Astrocyte (in vitro differentiated cells and primary cell): ENCODE data around the gene ANKRD11. TPM values are rescaled to one million over a fixed set of nuclear protein-coding genes. Genes with fewer than 3 reads are reported as not detected.

Experiments
- DNase-seq: peaks from one replicate; pipeline ENCODE4 v3.0.0-alpha.2; 2010; ENCODE audit warnings: low read depth
- FAIRE-seq: peaks from 2 replicates; lab custom pipeline; 2011; peaks lifted over from hg19 to GRCh38; lab: Jason Lieb, UNC
- H2AFZ ChIP-seq: 2 replicates; pipeline ENCODE4 v1.6.0; 2012; ENCODE audit warnings: low read depth, low read length, inconsistent platforms
- H3K27ac ChIP-seq: 2 replicates; pipeline ENCODE4 v1.5.1; 2011; ENCODE audit warnings: low read depth, low read length, inconsistent platforms
- H3K27me3 ChIP-seq: 2 replicates; pipeline ENCODE4 v1.6.0; 2011; ENCODE audit warnings: low read length, inconsistent platforms; ENCODE audit not compliant: insufficient read depth
- H3K36me3 ChIP-seq: 2 replicates; pipeline ENCODE4 v1.5.1; 2011; ENCODE audit warnings: low read length, inconsistent platforms; ENCODE audit not compliant: insufficient read depth
- H3K4me1 ChIP-seq: 2 replicates; pipeline ENCODE4 v1.5.1; 2011; ENCODE audit warnings: low read length, inconsistent platforms; ENCODE audit not compliant: insufficient read depth
- H3K4me2 ChIP-seq: 2 replicates; pipeline ENCODE4 v1.6.0; 2012; ENCODE audit warnings: low read length, inconsistent platforms
- H3K4me3 ChIP-seq: 2 replicates; pipeline ENCODE4 v1.5.1; 2011; ENCODE audit warnings: low read depth, mild to moderate bottlenecking, low read length, inconsistent platforms; ENCODE audit not compliant: insufficient read depth
- H3K79me2 ChIP-seq: 2 replicates; pipeline ENCODE4 v1.6.0; 2012; ENCODE audit warnings: mild to moderate bottlenecking, low read length, inconsistent platforms; ENCODE audit not compliant: insufficient read depth
- H3K9ac ChIP-seq: 2 replicates; pipeline ENCODE4 v1.6.0; 2012; ENCODE audit warnings: mild to moderate bottlenecking, low read length, inconsistent platforms
- H3K9me3 ChIP-seq: 2 replicates; pipeline ENCODE4 v1.5.1; 2012; ENCODE audit warnings: low read depth, mild to moderate bottlenecking, low read length, inconsistent platforms; ENCODE audit not compliant: insufficient read depth
- H4K20me1 ChIP-seq: 2 replicates; pipeline ENCODE4 v1.6.0; 2012; ENCODE audit warnings: low read length, inconsistent platforms; ENCODE audit not compliant: insufficient read depth
- H3K27ac Mint-ChIP-seq: one replicate; pipeline ENCODE4 v1.8.0; 2021; ENCODE audit warnings: mild to moderate bottlenecking, mixed read lengths; ENCODE audit not compliant: unreplicated experiment
- H3K27me3 Mint-ChIP-seq: one replicate; pipeline ENCODE4 v1.8.0; 2021; ENCODE audit warnings: low read depth, mixed read lengths; ENCODE audit not compliant: unreplicated experiment
- H3K36me3 Mint-ChIP-seq: one replicate; pipeline ENCODE4 v1.8.0; 2021; ENCODE audit warnings: low read depth, mixed read lengths; ENCODE audit not compliant: unreplicated experiment
- H3K4me1 Mint-ChIP-seq: one replicate; pipeline ENCODE4 v1.8.0; 2021; ENCODE audit warnings: low read depth, mixed read lengths; ENCODE audit not compliant: unreplicated experiment
- H3K4me3 Mint-ChIP-seq: one replicate; pipeline ENCODE4 v1.8.0; 2021; ENCODE audit warnings: mild to moderate bottlenecking, moderate library complexity, mixed read lengths; ENCODE audit not compliant: unreplicated experiment
- H3K9me3 Mint-ChIP-seq: one replicate; pipeline ENCODE4 v1.8.0; 2021; ENCODE audit warnings: mild to moderate bottlenecking, mixed read lengths; ENCODE audit not compliant: unreplicated experiment
- CTCF ChIP-seq: IDR thresholded peaks from 2 replicates; pipeline ENCODE4 v1.5.1; 2011; ENCODE audit warnings: low read depth, mild to moderate bottlenecking, inconsistent platforms, low read length, moderate library complexity; ENCODE audit not compliant: insufficient read depth
- EZH2 ChIP-seq: IDR thresholded peaks from 2 replicates; pipeline ENCODE4 v1.6.1; 2012; ENCODE audit warnings: mild to moderate bottlenecking, low read length, inconsistent platforms; ENCODE audit not compliant: insufficient read depth
- total RNA-seq: library from RNA; stranded (reverse); gene quantifications from 2 replicates; pipeline ENCODE4 v1.2.1, GENCODE V29; 2021

Gene ANKRD11
- total RNA-seq, 1 donor from 2014 or later = 213 TPM

- no peak for DNase-seq
- Histone ChIP-seq H4K20me1 (peaks cover 20% of the 10 kb centered on the region), H3K9me3 (peaks cover 83% of the 10 kb centered on the region), H3K79me2 (peaks cover 37% of the 10 kb centered on the region), H3K27ac (no peak overlapping the region), H3K4me1 (no peaks in the 10 kb centered on the region), H3K9ac (no peak overlapping the region), H3K4me2 (no peak overlapping the region), H3K36me3 (peaks cover 56% of the 10 kb centered on the region), H3K4me3 (no peak overlapping the region), H3K27me3 (no peaks in the 10 kb centered on the region), H2AFZ (no peak overlapping the region)
- H3K9me3 Mint-ChIP-seq = peaks cover 48% of the 10 kb centered on the region
- no peak for TF ChIP-seq EZH2
- no peak for TF ChIP-seq CTCF
- H3K4me3 Mint-ChIP-seq = no peak overlapping the region
- H3K4me1 Mint-ChIP-seq = no peaks in the 10 kb centered on the region
- peaks cover 88% of the 10 kb centered on the region for H3K36me3 Mint-ChIP-seq
- FAIRE-seq = no peak
- no peak overlapping the region for H3K27ac Mint-ChIP-seq
- no peaks in the 10 kb centered on the region for H3K27me3 Mint-ChIP-seq
These were observed 260.1 kb downstream of the ANKRD11 start for GRCh38 chr16:89230255-89230654.

- Mint-ChIP-seq H3K9me3 (peaks cover 33% of the 10 kb centered on the region), H3K4me3 (no peak overlapping the region), H3K27me3 (no peaks in the 10 kb centered on the region), H3K36me3 (peaks cover 64% of the 10 kb centered on the region), H3K27ac (no peak overlapping the region), H3K4me1 (no peaks in the 10 kb centered on the region)
- Histone ChIP-seq H3K79me2 (peaks cover 37% of the 10 kb centered on the region), H3K4me2 (no peak overlapping the region), H2AFZ (no peak overlapping the region), H4K20me1 (peaks cover 26% of the 10 kb centered on the region), H3K27me3 (no peaks in the 10 kb centered on the region), H3K9ac (no peak overlapping the region), H3K36me3 (peaks cover 53% of the 10 kb centered on the region), H3K4me1 (no peaks in the 10 kb centered on the region), H3K27ac (no peak overlapping the region), H3K9me3 (peaks cover 44% of the 10 kb centered on the region), H3K4me3 (no peak overlapping the region)
- no peak for TF ChIP-seq CTCF
- TF ChIP-seq EZH2 = no peak
- DNase-seq = no peak
- FAIRE-seq = no peak
These were observed 265.7 kb downstream of the ANKRD11 start for GRCh38 chr16:89224665-89225064.

GRCh38 chr16:89222931-89223330 is 267.4 kb downstream of the ANKRD11 start:
- peaks cover 3% of the 10 kb centered on the region for H3K4me1 ChIP-seq
- H3K9ac ChIP-seq = no peak overlapping the region
- peaks cover 24% of the 10 kb centered on the region for H4K20me1 ChIP-seq
- DNase-seq (no peak), FAIRE-seq (no peak)
- no peak for TF ChIP-seq EZH2
- TF ChIP-seq CTCF = no peak
- Mint-ChIP-seq H3K27me3 (no peaks in the 10 kb centered on the region), H3K27ac (no peak overlapping the region), H3K36me3 (peaks cover 50% of the 10 kb centered on the region), H3K4me1 (no peaks in the 10 kb centered on the region), H3K9me3 (peaks cover 20% of the 10 kb centered on the region), H3K4me3 (no peak overlapping the region)
- H3K36me3 ChIP-seq = peaks cover 43% of the 10 kb centered on the region
- no peak overlapping the region for H3K4me3 ChIP-seq
- H3K9me3 ChIP-seq = peaks cover 28% of the 10 kb centered on the region
- no peak overlapping the region for H3K4me2 ChIP-seq
- H3K79me2 ChIP-seq = peaks cover 33% of the 10 kb centered on the region
- no peak overlapping the region for H2AFZ ChIP-seq
- no peak overlapping the region for H3K27ac ChIP-seq
- H3K27me3 ChIP-seq = no peaks in the 10 kb centered on the region
